Panc1 (cell line): Measurements from ENCODE around the gene ZNF584.

ENCODE experiments used
- POLR2AphosphoS5 ChIP-seq: IDR thresholded peaks from 2 replicates; pipeline ENCODE4 v1.6.1; 2012; ENCODE audit warnings: mild to moderate bottlenecking, low read depth, low read length, moderate library complexity
- SIN3A ChIP-seq: IDR thresholded peaks from 2 replicates; pipeline ENCODE4 v1.6.1; 2012; ENCODE audit warnings: low read depth, mild to moderate bottlenecking, low read length, moderate library complexity, borderline replicate concordance; ENCODE audit not compliant: insufficient read depth
- TCF7L2 ChIP-seq: IDR thresholded peaks from 2 replicates; pipeline ENCODE4 v1.6.1; 2011; ENCODE audit warnings: mild to moderate bottlenecking, low read depth, low read length, inconsistent platforms
- TF ChIP-seq, protein P1 (sequence below): fragments of 450-650 bp; IDR thresholded peaks from 2 replicates; pipeline ENCODE4 v1.5.1; 2017; ENCODE audit warnings: mild to moderate bottlenecking
- TF ChIP-seq, protein P2 (sequence below), 2 experiments: IDR thresholded peaks; 2 replicates each; pipeline ENCODE4 v1.6.1; 2011 to 2012; ENCODE audit warnings: low read depth in 2 of 2, control low read depth in 1 of 2, low read length in 1 of 2, mild to moderate bottlenecking in 1 of 2, moderate library complexity in 1 of 2; ENCODE audit not compliant: insufficient read depth in 1 of 2

DNA sequence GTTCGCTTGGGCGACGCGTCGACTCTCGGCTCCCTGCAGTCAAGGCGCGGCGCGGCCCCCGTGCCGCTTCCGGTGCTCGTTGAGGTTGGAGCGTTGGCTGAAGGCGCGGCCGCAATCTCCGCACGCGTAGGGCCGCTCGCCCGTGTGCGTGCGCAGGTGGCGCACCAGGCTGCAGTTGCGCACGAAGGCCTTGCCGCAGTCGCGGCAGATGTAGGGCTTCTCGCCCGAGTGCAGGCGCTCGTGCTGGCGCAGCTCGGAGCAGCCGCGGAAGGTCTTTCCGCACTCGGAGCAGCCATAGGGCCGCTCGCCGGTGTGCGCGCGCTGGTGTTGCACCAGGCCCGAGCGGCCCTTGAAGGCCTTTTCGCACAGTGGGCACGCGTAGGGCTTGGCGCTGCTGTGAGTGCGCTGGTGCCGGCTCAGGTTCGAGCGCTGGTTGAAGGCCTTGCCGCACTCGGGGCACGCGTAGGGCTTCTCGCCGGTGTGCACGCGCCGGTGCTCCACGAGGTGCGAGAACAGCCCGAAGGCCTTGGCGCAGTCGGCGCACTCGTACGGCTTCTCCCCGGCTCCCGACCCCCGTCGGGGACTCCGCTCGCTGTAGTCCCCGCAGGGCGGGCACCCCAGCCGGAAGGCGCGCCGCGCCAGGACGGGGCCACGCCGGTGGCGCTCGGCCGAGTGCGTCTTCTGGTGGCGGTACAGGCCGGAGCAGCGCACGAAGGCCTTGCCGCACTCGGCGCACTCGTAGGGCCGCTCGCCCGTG, 40.6 kb upstream of the ZNF584 start:
- TF ChIP-seq, protein P1, sequence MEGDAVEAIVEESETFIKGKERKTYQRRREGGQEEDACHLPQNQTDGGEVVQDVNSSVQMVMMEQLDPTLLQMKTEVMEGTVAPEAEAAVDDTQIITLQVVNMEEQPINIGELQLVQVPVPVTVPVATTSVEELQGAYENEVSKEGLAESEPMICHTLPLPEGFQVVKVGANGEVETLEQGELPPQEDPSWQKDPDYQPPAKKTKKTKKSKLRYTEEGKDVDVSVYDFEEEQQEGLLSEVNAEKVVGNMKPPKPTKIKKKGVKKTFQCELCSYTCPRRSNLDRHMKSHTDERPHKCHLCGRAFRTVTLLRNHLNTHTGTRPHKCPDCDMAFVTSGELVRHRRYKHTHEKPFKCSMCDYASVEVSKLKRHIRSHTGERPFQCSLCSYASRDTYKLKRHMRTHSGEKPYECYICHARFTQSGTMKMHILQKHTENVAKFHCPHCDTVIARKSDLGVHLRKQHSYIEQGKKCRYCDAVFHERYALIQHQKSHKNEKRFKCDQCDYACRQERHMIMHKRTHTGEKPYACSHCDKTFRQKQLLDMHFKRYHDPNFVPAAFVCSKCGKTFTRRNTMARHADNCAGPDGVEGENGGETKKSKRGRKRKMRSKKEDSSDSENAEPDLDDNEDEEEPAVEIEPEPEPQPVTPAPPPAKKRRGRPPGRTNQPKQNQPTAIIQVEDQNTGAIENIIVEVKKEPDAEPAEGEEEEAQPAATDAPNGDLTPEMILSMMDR = no peak
- TF ChIP-seq TCF7L2 = no peak
- no peak for TF ChIP-seq SIN3A
- TF ChIP-seq POLR2AphosphoS5 = no peak
- TF ChIP-seq, protein P2, sequence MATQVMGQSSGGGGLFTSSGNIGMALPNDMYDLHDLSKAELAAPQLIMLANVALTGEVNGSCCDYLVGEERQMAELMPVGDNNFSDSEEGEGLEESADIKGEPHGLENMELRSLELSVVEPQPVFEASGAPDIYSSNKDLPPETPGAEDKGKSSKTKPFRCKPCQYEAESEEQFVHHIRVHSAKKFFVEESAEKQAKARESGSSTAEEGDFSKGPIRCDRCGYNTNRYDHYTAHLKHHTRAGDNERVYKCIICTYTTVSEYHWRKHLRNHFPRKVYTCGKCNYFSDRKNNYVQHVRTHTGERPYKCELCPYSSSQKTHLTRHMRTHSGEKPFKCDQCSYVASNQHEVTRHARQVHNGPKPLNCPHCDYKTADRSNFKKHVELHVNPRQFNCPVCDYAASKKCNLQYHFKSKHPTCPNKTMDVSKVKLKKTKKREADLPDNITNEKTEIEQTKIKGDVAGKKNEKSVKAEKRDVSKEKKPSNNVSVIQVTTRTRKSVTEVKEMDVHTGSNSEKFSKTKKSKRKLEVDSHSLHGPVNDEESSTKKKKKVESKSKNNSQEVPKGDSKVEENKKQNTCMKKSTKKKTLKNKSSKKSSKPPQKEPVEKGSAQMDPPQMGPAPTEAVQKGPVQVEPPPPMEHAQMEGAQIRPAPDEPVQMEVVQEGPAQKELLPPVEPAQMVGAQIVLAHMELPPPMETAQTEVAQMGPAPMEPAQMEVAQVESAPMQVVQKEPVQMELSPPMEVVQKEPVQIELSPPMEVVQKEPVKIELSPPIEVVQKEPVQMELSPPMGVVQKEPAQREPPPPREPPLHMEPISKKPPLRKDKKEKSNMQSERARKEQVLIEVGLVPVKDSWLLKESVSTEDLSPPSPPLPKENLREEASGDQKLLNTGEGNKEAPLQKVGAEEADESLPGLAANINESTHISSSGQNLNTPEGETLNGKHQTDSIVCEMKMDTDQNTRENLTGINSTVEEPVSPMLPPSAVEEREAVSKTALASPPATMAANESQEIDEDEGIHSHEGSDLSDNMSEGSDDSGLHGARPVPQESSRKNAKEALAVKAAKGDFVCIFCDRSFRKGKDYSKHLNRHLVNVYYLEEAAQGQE (IDR thresholded peaks at IDR 0.05; ENCODE audit: insufficient read depth in 1 of 2, low read depth in 2 of 2, low read length in 1 of 2) = no peak
